Skeletal muscle cell (primary cell): ENCODE data around the gene DHDDS.
"Not testable (repeated sequence)": the region's sequence is repeated elsewhere in the genome, so short reads cannot be mapped to it uniquely, and the experiment has no call there.

Experiments used
- DNase-seq: peaks from one replicate; pipeline ENCODE4 v3.0.0-alpha.2; 2010; ENCODE audit warnings: low read depth
- H3K4me3 ChIP-seq: 2 replicates; pipeline ENCODE4 v1.5.1; 2011; ENCODE audit warnings: low read depth, mild to moderate bottlenecking, control low read depth, low read length, moderate library complexity

Gene DHDDS

GRCh38 chr1:26431979-26432695, at the start of gene DHDDS:
TSS of gene DHDDS (plus strand) at chr1:26432321. CDS start at chr1:26432946, 625 bp downstream.
- peak; percentile 97 for DNase-seq
- H3K4me3 ChIP-seq: peak within 1 kb of the TSS; percentile 61

GRCh38 chr1:26384076-26384475, 48.0 kb upstream of the DHDDS start:
- no peak overlapping the region for H3K4me3 ChIP-seq

GRCh38 chr1:26385063-26385462, 47.1 kb upstream of the DHDDS start:
- not testable (repeated sequence) for DNase-seq, H3K4me3 ChIP-seq

More at GRCh38 chr1:26384076-26384475, 48.0 kb upstream of the DHDDS start:
- DNase-seq: no peak

GRCh38 chr1:26387447-26387846, 44.7 kb upstream of the DHDDS start:
- no peak for DNase-seq
- H3K4me3 ChIP-seq: no peak overlapping the region

GRCh38 chr1:26388791-26389445, 43.2 kb upstream of the DHDDS start:
- no peak overlapping the region for H3K4me3 ChIP-seq
- no peak for DNase-seq

GRCh38 chr1:26389604-26390247, 42.4 kb upstream of the DHDDS start:
- no peak for DNase-seq
- no peak overlapping the region for H3K4me3 ChIP-seq

- H3K4me3 ChIP-seq: no peak overlapping the region
- no peak for DNase-seq
Observed at GRCh38 chr1:26391450-26391849, 40.7 kb upstream of the DHDDS start.

- no peak for DNase-seq
- no peak overlapping the region for H3K4me3 ChIP-seq
Observed at GRCh38 chr1:26395754-26396153, 36.4 kb upstream of the DHDDS start.

- H3K4me3 ChIP-seq: no peak overlapping the region
- no peak for DNase-seq
Observed at GRCh38 chr1:26399034-26399433, 33.1 kb upstream of the DHDDS start.

- DNase-seq: no peak
- H3K4me3 ChIP-seq: no peak overlapping the region
Observed at GRCh38 chr1:26401891-26402290, 30.2 kb upstream of the DHDDS start.

GRCh38 chr1:26403656-26404055, 28.5 kb upstream of the DHDDS start:
- no peak overlapping the region for H3K4me3 ChIP-seq
- DNase-seq: no peak

- H3K4me3 ChIP-seq: no peak overlapping the region
- DNase-seq: no peak
Observed at GRCh38 chr1:26404641-26405040, 27.5 kb upstream of the DHDDS start.

GRCh38 chr1:26405281-26405915, 26.7 kb upstream of the DHDDS start:
- no peak overlapping the region for H3K4me3 ChIP-seq
- DNase-seq: no peak

- H3K4me3 ChIP-seq: no peak overlapping the region
Observed at GRCh38 chr1:26408604-26409003, 23.5 kb upstream of the DHDDS start.

GRCh38 chr1:26409191-26409807, 22.8 kb upstream of the DHDDS start:
- no peak for DNase-seq
- no peak overlapping the region for H3K4me3 ChIP-seq

More at GRCh38 chr1:26408604-26409003, 23.5 kb upstream of the DHDDS start:
- no peak for DNase-seq

GRCh38 chr1:26410706-26411623, 21.2 kb upstream of the DHDDS start, which contains the start of gene LIN28A:
TSS of gene LIN28A (plus strand) at chr1:26410817. CDS start at chr1:26410892, 75 bp downstream.
- no peak within 1 kb of the TSS for H3K4me3 ChIP-seq
- DNase-seq: no peak

GRCh38 chr1:26411624-26412074, 20.5 kb upstream of the DHDDS start:
- no peak overlapping the region for H3K4me3 ChIP-seq
- DNase-seq: no peak

- no peak overlapping the region for H3K4me3 ChIP-seq
- no peak for DNase-seq
Observed at GRCh38 chr1:26412180-26412840, 19.8 kb upstream of the DHDDS start.
